Fibroblast of lung (primary cell): ENCODE measurements around the gene ACLY. TPM values are rescaled to one million over a fixed set of nuclear protein-coding genes. Genes with fewer than 3 reads are reported as not detected.

ENCODE experiments used
- DNase-seq, 2 donors: peaks; one replicate each; pipeline versions ENCODE4 v3.0.0 to v3.0.0-alpha.2; 2010; ENCODE audit warnings: low read depth in 2 of 2
- H2AFZ ChIP-seq: 2 replicates; pipeline ENCODE4 v1.5.1; 2012; ENCODE audit warnings: low read length, control low read depth, inconsistent platforms
- H3K27ac ChIP-seq: 2 replicates; pipeline ENCODE4 v1.5.1; 2011; ENCODE audit warnings: low read length, control low read depth; ENCODE audit not compliant: insufficient read depth
- H3K27me3 ChIP-seq: 2 replicates; pipeline ENCODE4 v1.5.1; 2011; ENCODE audit warnings: mild to moderate bottlenecking, low read length; ENCODE audit not compliant: control insufficient read depth, insufficient read depth
- H3K36me3 ChIP-seq: 2 replicates; pipeline ENCODE4 v1.5.1; 2011; ENCODE audit warnings: low read length; ENCODE audit not compliant: control insufficient read depth, insufficient read depth
- H3K4me1 ChIP-seq: 2 replicates; pipeline ENCODE4 v1.5.1; 2011; ENCODE audit warnings: low read length; ENCODE audit not compliant: control insufficient read depth, insufficient read depth; ENCODE audit errors: extremely low read depth
- H3K4me2 ChIP-seq: 2 replicates; pipeline ENCODE4 v1.5.1; 2011; ENCODE audit warnings: low read length, control low read depth; ENCODE audit not compliant: insufficient read depth; ENCODE audit errors: extremely low read depth
- H3K4me3 ChIP-seq, 4 experiments: fragments of 200-600 bp in 1 of 4; sonication (generic) in 1 of 4; replicated peaks in 1 of 4; 2 replicates each; pipeline ENCODE4 v1.5.1; 2011 to 2016; ENCODE audit warnings: low read length in 4 of 4, low read depth in 3 of 4, mild to moderate bottlenecking in 3 of 4, control low read depth in 2 of 4, inconsistent platforms in 1 of 4, mixed read lengths in 1 of 4; ENCODE audit not compliant: insufficient read depth in 1 of 4; ENCODE audit errors: control extremely low read depth in 1 of 4
- H3K79me2 ChIP-seq: 2 replicates; pipeline ENCODE4 v1.5.1; 2012; ENCODE audit warnings: mild to moderate bottlenecking, low read length, inconsistent platforms; ENCODE audit not compliant: control insufficient read depth, insufficient read depth
- H3K9ac ChIP-seq: 2 replicates; pipeline ENCODE4 v1.5.1; 2011; ENCODE audit warnings: mild to moderate bottlenecking, low read length, control low read depth; ENCODE audit not compliant: insufficient read depth
- H3K9me3 ChIP-seq: 2 replicates; pipeline ENCODE4 v1.5.1; 2012; ENCODE audit warnings: low read depth, low read length; ENCODE audit not compliant: control insufficient read depth, insufficient read depth
- H4K20me1 ChIP-seq: 2 replicates; pipeline ENCODE4 v1.5.1; 2011; ENCODE audit warnings: low read length; ENCODE audit not compliant: control insufficient read depth, insufficient read depth; ENCODE audit errors: extremely low read depth
- EZH2 ChIP-seq: IDR thresholded peaks from 2 replicates; pipeline ENCODE4 v1.5.1; 2012; ENCODE audit warnings: low read length, control low read depth, mild to moderate bottlenecking; ENCODE audit errors: missing control alignments
- polyA minus RNA-seq: library from RNA; depleted of rRNA, polyadenylated mRNA; stranded (reverse); fragments of >200 nt; gene quantifications from 2 replicates; pipeline ENCODE4 v1.2.3, GENCODE V29; 2011; ENCODE audit warnings: low replicate concordance
- polyA plus RNA-seq, 2 donors: library from polyadenylated mRNA; depleted of rRNA in 1 of 2; stranded (reverse) in 1 of 2; unstranded in 1 of 2; fragments of >200 nt; gene quantifications; 2 replicates each; pipeline ENCODE4 v1.2.1, GENCODE V29; 2011 to 2012; ENCODE audit warnings: missing spikeins in 1 of 2
- total RNA-seq: library from RNA; depleted of rRNA; stranded (reverse); fragments of >200 nt; gene quantifications from 2 replicates; pipeline ENCODE4 v1.2.1, GENCODE V29; 2014
- TF ChIP-seq, protein P1 (sequence below), 2 donors: IDR thresholded peaks in 1 of 2; conservative IDR thresholded peaks in 1 of 2; 1 replicate in 1 of 2; 2 replicates in 1 of 2; pipeline ENCODE4 v1.5.1; 2011 to 2012; ENCODE audit warnings: low read length in 2 of 2, control low read depth in 1 of 2, inconsistent platforms in 1 of 2, low read depth in 1 of 2, mild to moderate bottlenecking in 1 of 2

Gene ACLY
- total RNA-seq (108 and 312 TPM in 2 replicates), polyA plus RNA-seq (225 and 241 TPM in 2 replicates), polyA minus RNA-seq (503 and 557 TPM in 2 replicates)
- polyA plus RNA-seq (2012), result 183 and 200 TPM in 2 replicates

DNA sequence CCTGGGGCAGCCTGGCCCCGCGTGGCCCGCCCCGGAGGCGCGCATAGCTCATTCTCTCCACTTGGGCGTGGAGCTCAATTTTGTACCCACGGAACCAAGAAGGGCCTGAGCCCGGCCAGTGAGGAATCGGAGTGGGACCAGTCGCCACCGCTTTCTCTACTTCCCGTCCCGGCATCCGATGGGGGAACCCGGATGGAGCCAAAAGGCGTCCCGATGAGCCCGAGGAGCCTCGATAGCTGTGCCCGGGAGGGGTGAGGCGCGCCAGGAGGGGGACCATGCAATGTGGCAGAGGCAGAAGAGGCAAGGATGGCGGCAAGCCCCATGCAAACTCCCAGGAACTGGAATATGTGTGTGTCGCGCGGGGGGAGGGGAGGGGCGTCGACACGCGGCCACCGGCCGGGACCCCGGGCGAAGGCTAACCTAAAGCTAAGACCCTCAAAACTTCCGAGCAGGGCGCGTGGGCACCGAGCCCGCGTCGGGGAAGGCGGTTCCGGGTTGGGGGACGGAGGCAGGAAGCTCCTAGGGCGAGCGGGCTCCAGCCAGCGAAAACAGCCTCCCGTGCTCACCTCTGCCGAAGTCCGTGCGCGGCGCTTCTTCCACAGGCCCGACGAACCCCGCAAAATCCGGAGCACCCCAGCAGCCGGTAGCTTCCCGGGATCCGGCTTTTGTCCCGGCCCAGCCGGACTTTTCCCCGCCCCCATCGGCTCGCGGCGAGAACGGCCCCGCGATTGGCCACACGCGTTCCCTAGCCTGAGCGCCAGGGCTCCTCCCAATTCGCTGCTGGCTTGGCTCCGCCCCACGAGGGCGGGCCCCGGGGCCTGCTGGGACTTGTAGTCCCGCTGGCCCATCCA, at the start of gene ACLY:
Gene ACLY, minus strand, starts transcription at position 638 of the 851 bp plus-strand sequence. CDS start 5,078 bp downstream, outside the sequence.
- peak within 1 kb of the TSS; percentile 91 for H3K4me2 ChIP-seq
- H3K27ac ChIP-seq, result peak within 1 kb of the TSS; percentile 90
- TF ChIP-seq, protein P1, sequence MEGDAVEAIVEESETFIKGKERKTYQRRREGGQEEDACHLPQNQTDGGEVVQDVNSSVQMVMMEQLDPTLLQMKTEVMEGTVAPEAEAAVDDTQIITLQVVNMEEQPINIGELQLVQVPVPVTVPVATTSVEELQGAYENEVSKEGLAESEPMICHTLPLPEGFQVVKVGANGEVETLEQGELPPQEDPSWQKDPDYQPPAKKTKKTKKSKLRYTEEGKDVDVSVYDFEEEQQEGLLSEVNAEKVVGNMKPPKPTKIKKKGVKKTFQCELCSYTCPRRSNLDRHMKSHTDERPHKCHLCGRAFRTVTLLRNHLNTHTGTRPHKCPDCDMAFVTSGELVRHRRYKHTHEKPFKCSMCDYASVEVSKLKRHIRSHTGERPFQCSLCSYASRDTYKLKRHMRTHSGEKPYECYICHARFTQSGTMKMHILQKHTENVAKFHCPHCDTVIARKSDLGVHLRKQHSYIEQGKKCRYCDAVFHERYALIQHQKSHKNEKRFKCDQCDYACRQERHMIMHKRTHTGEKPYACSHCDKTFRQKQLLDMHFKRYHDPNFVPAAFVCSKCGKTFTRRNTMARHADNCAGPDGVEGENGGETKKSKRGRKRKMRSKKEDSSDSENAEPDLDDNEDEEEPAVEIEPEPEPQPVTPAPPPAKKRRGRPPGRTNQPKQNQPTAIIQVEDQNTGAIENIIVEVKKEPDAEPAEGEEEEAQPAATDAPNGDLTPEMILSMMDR (conservative IDR thresholded peaks at IDR 0.05 in 1 of 2, IDR thresholded peaks at IDR 0.05 in 1 of 2; ENCODE audit: low read depth in 1 of 2, low read length in 2 of 2), result no peak
- TF ChIP-seq EZH2, result no peak
- H3K9me3 ChIP-seq, result no peaks in the 10 kb centered on the region
- H3K4me3 ChIP-seq, result peak within 1 kb of the TSS; percentile 74 to 95 (median 84)
- H4K20me1 ChIP-seq, result no peaks in the 10 kb centered on the region
- DNase-seq, result peak; percentile 94 to 96
- H3K9ac ChIP-seq, result peak within 1 kb of the TSS; percentile 89
- H3K27me3 ChIP-seq, result no peaks in the 10 kb centered on the region
- H3K79me2 ChIP-seq, result peaks cover 52% of the 10 kb centered on the region
- peaks cover 31% of the 10 kb centered on the region for H3K4me1 ChIP-seq
- H2AFZ ChIP-seq, result peak within 1 kb of the TSS; percentile 87
- H3K36me3 ChIP-seq, result peaks cover 6% of the 10 kb centered on the region

GRCh38 chr17:41967921-41968578, 49.3 kb upstream of the ACLY start:
- no peak for TF ChIP-seq EZH2
- TF ChIP-seq, protein P1 (conservative IDR thresholded peaks at IDR 0.05 in 1 of 2, IDR thresholded peaks at IDR 0.05 in 1 of 2; ENCODE audit: low read depth in 1 of 2, low read length in 2 of 2), result no peak
- Histone ChIP-seq H3K36me3 (peaks cover 19% of the 10 kb centered on the region), H3K4me3 (peak overlapping the region; percentile 78 to 97 (median 86)), H2AFZ (no peak overlapping the region), H3K27me3 (no peaks in the 10 kb centered on the region), H3K9me3 (no peaks in the 10 kb centered on the region), H3K27ac (no peak overlapping the region), H3K4me2 (peak overlapping the region; percentile 83), H4K20me1 (no peaks in the 10 kb centered on the region), H3K79me2 (peaks cover 41% of the 10 kb centered on the region), H3K9ac (no peak overlapping the region), H3K4me1 (peaks cover 8% of the 10 kb centered on the region)
- no peak for DNase-seq
